HCEC 1CT (cell line): ENCODE measurements around the gene CCDC187.
"Not testable (repeated sequence)": the region's sequence is repeated elsewhere in the genome, so short reads cannot be mapped to it uniquely, and the experiment has no call there.

Experiments used
- DNase-seq: peaks from one replicate; pipeline ENCODE4 v3.0.0-alpha.2; 2017

The CCDC187 gene

GRCh38 chr9:136237486-136238341 lies 66.2 kb downstream of the CCDC187 start:
- DNase-seq = no peak

GRCh38 chr9:136236471-136237410 lies 67.2 kb downstream of the CCDC187 start:
- not testable (repeated sequence) for DNase-seq

- no peak for DNase-seq
These were observed 68.0 kb downstream of the CCDC187 start for GRCh38 chr9:136235709-136236455.

GRCh38 chr9:136235171-136235570 lies 68.7 kb downstream of the CCDC187 start:
- DNase-seq = no peak

- DNase-seq = no peak
These were observed 69.3 kb downstream of the CCDC187 start for GRCh38 chr9:136234597-136234996.

- no peak for DNase-seq
These were observed 70.0 kb downstream of the CCDC187 start for GRCh38 chr9:136233868-136234267.

- DNase-seq = no peak
These were observed 70.5 kb downstream of the CCDC187 start for GRCh38 chr9:136233411-136233810.

GRCh38 chr9:136232969-136233368 lies 70.9 kb downstream of the CCDC187 start:
- DNase-seq = no peak

GRCh38 chr9:136231478-136232297 lies 72.2 kb downstream of the CCDC187 start:
- DNase-seq = no peak

- DNase-seq = no peak
These were observed 73.1 kb downstream of the CCDC187 start for GRCh38 chr9:136230773-136231172.

GRCh38 chr9:136230365-136230764 lies 73.5 kb downstream of the CCDC187 start:
- no peak for DNase-seq

GRCh38 chr9:136229096-136230065 lies 74.5 kb downstream of the CCDC187 start:
- DNase-seq = no peak

- peak; percentile 74 for DNase-seq
These were observed 75.6 kb downstream of the CCDC187 start for GRCh38 chr9:136228107-136228875.

GRCh38 chr9:136226680-136227407 lies 77.0 kb downstream of the CCDC187 start:
- DNase-seq = no peak

- peak; percentile 32 for DNase-seq
These were observed 77.9 kb downstream of the CCDC187 start for GRCh38 chr9:136225748-136226679.

GRCh38 chr9:136225366-136225747 lies 78.5 kb downstream of the CCDC187 start:
- DNase-seq = no peak

GRCh38 chr9:136223871-136224640 lies 79.8 kb downstream of the CCDC187 start:
- no peak for DNase-seq
